Testis (tissue), 3 donors: ENCODE data around the gene GPC1. TPM values are rescaled to one million over a fixed set of nuclear protein-coding genes. Genes with fewer than 3 reads are reported as not detected.

Experiments
- DNase-seq: peaks from one replicate; pipeline ENCODE4 v3.0.0-alpha.2; 2019
- H3K27ac ChIP-seq, 2 donors: fragments of 200-600 bp; sonication (generic); one replicate each; pipeline ENCODE4 v1.5.1; 2019
- H3K27me3 ChIP-seq: fragments of 200-600 bp; sonication (generic); one replicate; pipeline ENCODE4 v1.5.1; 2019
- H3K36me3 ChIP-seq: fragments of 200-600 bp; sonication (generic); one replicate; pipeline ENCODE4 v1.5.1; 2017; ENCODE audit warnings: low read depth; ENCODE audit errors: missing control alignments
- H3K4me1 ChIP-seq: fragments of 200-600 bp; sonication (generic); one replicate; pipeline ENCODE4 v1.5.1; 2019
- H3K4me3 ChIP-seq, 2 donors: fragments of 200-600 bp; sonication (generic); one replicate each; pipeline ENCODE4 v1.5.1; 2017 to 2019
- H3K9me3 ChIP-seq: fragments of 200-600 bp; sonication (generic); one replicate; pipeline ENCODE4 v1.5.1; 2017
- POLR2A ChIP-seq: fragments of 450-650 bp; IDR thresholded peaks from one replicate; pipeline ENCODE4 v1.6.1; 2017; ENCODE audit warnings: antibody characterized with exemption, mild to moderate bottlenecking, moderate library complexity
- WGBS, 2 donors: methylation state at CpG; one replicate each; pipeline ENCODE4 v1.1.5; 2018; 5-methylcytosine and 5-hydroxymethylcytosine counted together
- intact Hi-C: fragments of 100-400 bp; cut with DNase I; formaldehyde crosslinking; loops from one replicate; pipeline ENCODE4 v1.15.1; 2023; ENCODE audit warnings: low total_unique reads
- polyA plus RNA-seq: library from polyadenylated mRNA; stranded (reverse); fragments of 350-450 nt; fragmentation: Illumina TruSeq; extraction: RNeasy Lipid Tissue Mini Kit (QIAGEN cat#74804); gene quantifications from one replicate; pipeline ENCODE4 v1.2.3, GENCODE V29; 2014; ENCODE audit warnings: low read depth, low replicate concordance; ENCODE audit not compliant: insufficient read depth
- total RNA-seq, 2 donors: library from RNA; depleted of rRNA; stranded (reverse); fragments of >200 nt; gene quantifications; one replicate each; pipeline ENCODE4 v1.2.3, GENCODE V29; 2016
- TF ChIP-seq, protein P1 (sequence below), 3 experiments: fragments of 450-650 bp in 2 of 3; fragments of 200-600 bp in 1 of 3; sonication (generic) in 1 of 3; IDR thresholded peaks; one replicate each; pipeline ENCODE4 v1.5.1; 2016 to 2019; ENCODE audit warnings: antibody characterized with exemption in 3 of 3, mild to moderate bottlenecking in 2 of 3, moderate library complexity in 1 of 3

Gene GPC1
- total and polyA plus RNA-seq, 3 donors from 2014 or later: 74.2 to 479 (median 244) TPM

DNA sequence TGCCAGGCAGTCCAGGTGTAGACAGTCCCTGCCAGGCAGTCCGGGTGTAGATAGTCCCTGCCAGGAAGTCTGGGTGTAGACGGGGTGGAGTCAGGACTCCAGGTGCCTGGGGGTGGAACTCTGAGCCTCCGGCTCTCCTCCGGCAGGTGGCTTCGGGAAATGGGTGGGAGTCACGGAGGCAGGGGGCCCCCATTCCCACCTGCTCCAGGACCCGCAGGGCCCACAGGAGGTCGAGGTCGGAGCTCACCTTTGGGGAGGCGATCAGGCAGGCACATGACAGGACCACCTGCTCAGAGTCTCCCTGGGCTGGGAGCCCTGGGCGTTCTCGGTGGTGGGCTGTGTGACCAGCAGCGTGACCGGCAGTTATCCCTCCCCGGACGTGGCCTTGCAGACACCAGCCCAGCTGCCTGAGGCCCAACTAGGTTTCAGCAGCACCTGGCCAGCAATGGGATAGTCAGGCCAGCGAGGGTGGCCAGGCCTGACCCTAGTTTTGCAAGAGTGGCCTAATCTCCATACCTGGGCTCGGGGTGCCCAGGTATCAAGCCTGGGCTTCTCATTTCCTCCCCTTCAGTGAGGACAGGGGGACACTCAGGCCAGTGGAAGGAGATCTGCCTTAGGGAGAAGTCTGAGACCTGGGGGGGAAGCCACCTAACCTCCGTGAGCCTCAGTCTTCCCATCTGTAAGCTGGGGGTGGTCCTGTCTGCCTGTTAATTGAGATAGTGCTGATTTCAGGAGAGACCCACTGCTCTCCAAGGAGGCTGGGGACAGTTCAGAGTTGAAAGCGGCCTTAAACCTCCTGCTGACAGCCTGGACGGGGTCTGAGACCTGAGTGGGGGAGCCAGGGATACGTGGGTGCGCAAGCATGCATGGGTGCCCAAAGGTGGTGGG lies 13.2 kb downstream of the GPC1 start:
- Histone ChIP-seq H3K4me3 (no peak overlapping the region), H3K27me3 (no peaks in the 10 kb centered on the region), H3K9me3 (no peaks in the 10 kb centered on the region), H3K27ac (no peak overlapping the region), H3K36me3 (no peaks in the 10 kb centered on the region), H3K4me1 (peaks cover 20% of the 10 kb centered on the region)
- WGBS, 2 donors: 76 to 94% methylated on average over 8 to 22 of the region's 23 CpGs
- no peak for TF ChIP-seq POLR2A
- TF ChIP-seq, protein P1, sequence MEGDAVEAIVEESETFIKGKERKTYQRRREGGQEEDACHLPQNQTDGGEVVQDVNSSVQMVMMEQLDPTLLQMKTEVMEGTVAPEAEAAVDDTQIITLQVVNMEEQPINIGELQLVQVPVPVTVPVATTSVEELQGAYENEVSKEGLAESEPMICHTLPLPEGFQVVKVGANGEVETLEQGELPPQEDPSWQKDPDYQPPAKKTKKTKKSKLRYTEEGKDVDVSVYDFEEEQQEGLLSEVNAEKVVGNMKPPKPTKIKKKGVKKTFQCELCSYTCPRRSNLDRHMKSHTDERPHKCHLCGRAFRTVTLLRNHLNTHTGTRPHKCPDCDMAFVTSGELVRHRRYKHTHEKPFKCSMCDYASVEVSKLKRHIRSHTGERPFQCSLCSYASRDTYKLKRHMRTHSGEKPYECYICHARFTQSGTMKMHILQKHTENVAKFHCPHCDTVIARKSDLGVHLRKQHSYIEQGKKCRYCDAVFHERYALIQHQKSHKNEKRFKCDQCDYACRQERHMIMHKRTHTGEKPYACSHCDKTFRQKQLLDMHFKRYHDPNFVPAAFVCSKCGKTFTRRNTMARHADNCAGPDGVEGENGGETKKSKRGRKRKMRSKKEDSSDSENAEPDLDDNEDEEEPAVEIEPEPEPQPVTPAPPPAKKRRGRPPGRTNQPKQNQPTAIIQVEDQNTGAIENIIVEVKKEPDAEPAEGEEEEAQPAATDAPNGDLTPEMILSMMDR (IDR thresholded peaks at IDR 0.05): no peak
- intact Hi-C loops: no loop called here
- DNase-seq: no peak

DNA sequence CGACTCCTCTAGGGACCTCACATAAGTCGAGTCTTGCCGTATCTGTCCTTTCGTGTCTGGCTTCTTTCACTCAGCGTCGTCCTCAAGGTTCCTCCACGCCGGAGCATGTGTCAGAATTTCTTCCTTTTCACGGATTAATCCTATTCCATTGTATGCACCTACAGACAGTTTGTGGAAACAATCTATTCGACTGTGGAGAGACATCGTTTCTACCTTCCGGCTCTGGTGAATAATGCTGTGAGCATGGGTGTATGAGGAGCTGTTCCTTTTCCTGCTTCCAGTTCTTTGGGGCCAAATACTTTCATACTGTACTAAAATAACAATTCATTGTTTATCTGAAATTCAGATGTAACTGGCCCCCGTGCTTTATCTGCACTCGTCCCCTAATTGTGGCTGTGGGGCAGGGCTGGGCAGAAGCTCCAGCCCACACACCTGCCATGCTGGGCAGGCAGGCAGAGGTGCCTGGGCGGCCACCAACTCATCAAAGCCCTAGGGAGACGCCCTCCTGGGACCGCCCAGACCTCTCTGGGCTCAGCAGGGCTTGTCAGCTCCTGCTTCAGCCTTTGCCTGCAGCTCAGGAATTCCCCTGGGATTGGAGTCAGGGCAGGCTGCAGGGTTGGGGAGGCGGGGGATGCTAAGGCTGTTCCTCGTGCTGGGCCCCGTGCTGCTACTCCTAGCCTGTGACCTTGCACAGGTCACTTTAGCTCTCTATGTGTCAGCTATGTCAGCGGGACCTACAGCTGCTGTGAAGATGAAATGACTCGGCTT lies 14.5 kb downstream of the GPC1 start:
- H3K27ac ChIP-seq: no peak overlapping the region
- no peak overlapping the region for H3K4me3 ChIP-seq
- H3K27me3 ChIP-seq: no peaks in the 10 kb centered on the region
- 59 to 69% methylated on average over 17 to 22 of the region's 22 CpGs for whole genome bisulfite sequencing, 2 donors
- peak; percentile 61 for DNase-seq
- no peaks in the 10 kb centered on the region for H3K9me3 ChIP-seq
- peaks cover 29% of the 10 kb centered on the region for H3K4me1 ChIP-seq
- TF ChIP-seq, protein P1 (IDR thresholded peaks at IDR 0.05): no peak
- TF ChIP-seq POLR2A: no peak
- no peaks in the 10 kb centered on the region for H3K36me3 ChIP-seq
- intact Hi-C loops: no loop called here

DNA sequence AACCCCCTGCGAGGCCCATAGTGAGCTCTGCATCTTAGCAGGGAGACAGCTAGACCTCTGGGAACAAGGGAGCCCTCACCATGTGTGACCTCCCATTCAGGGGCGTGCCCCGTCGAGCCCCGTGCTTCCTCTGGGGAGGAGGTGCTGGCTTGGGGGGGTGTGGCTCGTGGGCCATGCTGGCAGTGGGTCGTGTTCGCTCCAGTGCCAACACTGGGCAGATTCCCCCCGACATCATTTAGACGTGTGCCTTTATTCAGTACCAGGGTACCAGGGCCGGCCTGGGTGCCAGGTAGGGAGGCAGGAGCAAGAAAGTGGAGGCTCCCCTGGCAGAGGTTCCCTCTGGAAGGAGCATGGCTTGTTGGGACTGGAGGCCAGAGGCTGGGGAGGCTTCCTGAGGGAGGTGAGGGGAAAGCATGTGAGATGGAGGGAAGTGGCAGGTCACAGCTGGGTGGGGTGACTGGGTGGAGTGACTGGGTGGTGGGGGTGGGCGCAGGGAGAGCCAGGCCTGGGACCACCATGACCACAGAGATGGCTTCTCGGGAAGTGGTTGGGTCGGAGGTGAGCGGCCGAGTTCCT lies 15.2 kb downstream of the GPC1 start:
- no peaks in the 10 kb centered on the region for H3K36me3 ChIP-seq
- peaks cover 36% of the 10 kb centered on the region for H3K4me1 ChIP-seq
- TF ChIP-seq, protein P1 (IDR thresholded peaks at IDR 0.05): no peak
- H3K9me3 ChIP-seq: no peaks in the 10 kb centered on the region
- H3K27ac ChIP-seq: no peak overlapping the region
- no peak for DNase-seq
- H3K27me3 ChIP-seq: no peaks in the 10 kb centered on the region
- H3K4me3 ChIP-seq: no peak overlapping the region
- WGBS, 2 donors: 61 to 100% methylated on average over 1 to 16 of the region's 16 CpGs
- intact Hi-C loops: no loop called here

DNA sequence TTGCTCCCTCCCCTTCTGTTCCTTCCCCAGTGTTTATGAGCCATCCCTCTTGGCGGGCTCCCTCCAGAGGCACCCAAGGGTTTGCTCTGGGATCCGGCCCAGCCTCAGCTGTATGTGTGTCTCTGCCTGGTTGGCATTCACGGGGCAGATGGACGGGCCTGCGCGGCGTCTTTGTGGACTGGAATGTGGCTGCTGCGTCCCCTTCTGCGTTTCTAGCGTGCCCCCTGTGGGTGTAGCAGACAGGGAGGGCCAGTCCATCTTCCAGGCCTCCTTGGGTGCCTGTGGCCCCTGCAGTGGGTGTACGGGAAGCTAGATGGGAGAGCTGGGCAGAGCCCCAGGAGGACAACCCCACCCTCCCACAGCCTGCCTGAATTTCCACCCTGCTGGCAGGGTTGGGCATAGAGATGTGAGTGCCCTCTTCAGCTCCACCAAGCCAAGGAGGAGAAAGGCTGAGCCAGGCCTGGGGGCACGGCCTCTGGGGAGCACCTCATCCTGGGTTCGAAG lies 15.7 kb downstream of the GPC1 start:
- H3K9me3 ChIP-seq: no peaks in the 10 kb centered on the region
- H3K36me3 ChIP-seq: no peaks in the 10 kb centered on the region
- intact Hi-C loops: no loop called here
- TF ChIP-seq, protein P1 (IDR thresholded peaks at IDR 0.05): peak in 1 of 3 experiments; percentile 3
- TF ChIP-seq POLR2A: no peak
- no peaks in the 10 kb centered on the region for H3K27me3 ChIP-seq
- peaks cover 41% of the 10 kb centered on the region for H3K4me1 ChIP-seq
- WGBS, 2 donors: 69 to 100% methylated on average over 4 to 13 of the region's 13 CpGs
- no peak for DNase-seq
- H3K27ac ChIP-seq: no peak overlapping the region
- H3K4me3 ChIP-seq: no peak overlapping the region
